ENCODE measurements around the gene DLG1.
A peak's percentile ranks its signal among the peaks of the same experiment; 100 is the strongest.

DLG1 gene

GRCh38 chr3:197155046-197155445 is 143.4 kb downstream of the DLG1 start:
- DNase-seq: no peak

- DNase-seq: peak; percentile 77 to 86
Observed at GRCh38 chr3:197151580-197151979, 146.8 kb downstream of the DLG1 start.

- peak; percentile 90 to 92 for DNase-seq
Observed at GRCh38 chr3:197149528-197149927, 148.9 kb downstream of the DLG1 start.

- DNase-seq: no peak
Observed at GRCh38 chr3:197144188-197144587, 154.2 kb downstream of the DLG1 start.

GRCh38 chr3:197139586-197139985 is 158.8 kb downstream of the DLG1 start:
- DNase-seq: no peak

GRCh38 chr3:197137751-197138150 is 160.7 kb downstream of the DLG1 start:
- no peak for DNase-seq

- no peak for DNase-seq
Observed at GRCh38 chr3:197136744-197137143, 161.7 kb downstream of the DLG1 start.

- no peak for DNase-seq
Observed at GRCh38 chr3:197135212-197135611, 163.2 kb downstream of the DLG1 start.

GRCh38 chr3:197132916-197133530 is 165.4 kb downstream of the DLG1 start:
- DNase-seq: no peak

GRCh38 chr3:197125636-197126035 is 172.8 kb downstream of the DLG1 start:
- no peak for DNase-seq

- no peak for DNase-seq
Observed at GRCh38 chr3:197124713-197125112, 173.7 kb downstream of the DLG1 start.

GRCh38 chr3:197122394-197122793 is 176.0 kb downstream of the DLG1 start:
- DNase-seq: no peak

GRCh38 chr3:197117114-197117513 is 181.3 kb downstream of the DLG1 start:
- no peak for DNase-seq

GRCh38 chr3:197114007-197114406 is 184.4 kb downstream of the DLG1 start:
- no peak for DNase-seq

GRCh38 chr3:197111685-197112084 is 186.7 kb downstream of the DLG1 start:
- DNase-seq: no peak

- no peak for DNase-seq
Observed at GRCh38 chr3:197105786-197106185, 192.6 kb downstream of the DLG1 start.

- no peak for DNase-seq
Observed at GRCh38 chr3:197104738-197105137, 193.7 kb downstream of the DLG1 start.

- DNase-seq: no peak
Observed at GRCh38 chr3:197103766-197104165, 194.6 kb downstream of the DLG1 start.

- DNase-seq: no peak
Observed at GRCh38 chr3:197093871-197094270, 204.5 kb downstream of the DLG1 start.

GRCh38 chr3:197088370-197088769 is 210.0 kb downstream of the DLG1 start:
- DNase-seq: peak; percentile 58 to 60

GRCh38 chr3:197085137-197085536 is 213.3 kb downstream of the DLG1 start:
- DNase-seq: no peak

GRCh38 chr3:197083486-197083885 is 214.9 kb downstream of the DLG1 start:
- DNase-seq: no peak

- no peak for DNase-seq
Observed at GRCh38 chr3:197082871-197083270, 215.5 kb downstream of the DLG1 start.

GRCh38 chr3:197080344-197080743 is 218.1 kb downstream of the DLG1 start:
- DNase-seq: no peak

GRCh38 chr3:197076415-197076814 is 222.0 kb downstream of the DLG1 start:
- no peak for DNase-seq

- DNase-seq: no peak
Observed at GRCh38 chr3:197068077-197068476, 230.3 kb downstream of the DLG1 start.
